Ovary (tissue), 3 donors: ENCODE data around the gene SPOCK1.

Source experiments
- CTCF ChIP-seq, 3 donors: fragments of 450-650 bp in 2 of 3; fragments of 200-600 bp in 1 of 3; IDR thresholded peaks; one replicate each; pipeline versions ENCODE4 v1.5.1 to v1.8.0; 2016 to 2022; ENCODE audit warnings: antibody characterized with exemption in 3 of 3, mild to moderate bottlenecking in 1 of 3
- EP300 ChIP-seq: sonication (generic); formaldehyde crosslinking; IDR thresholded peaks from one replicate; pipeline ENCODE4 v1.6.1; 2017; ENCODE audit warnings: antibody characterized with exemption
- donor health status: DM: no; HTN: no; CAD: no.

- TF ChIP-seq CTCF (IDR thresholded peaks at IDR 0.05) (no peak), EP300 (no peak)
Observed at GRCh38 chr5:137375741-137376526, 123.2 kb downstream of the SPOCK1 start.
